GM18858 (cell line): ENCODE measurements around the gene STXBP5.
"Not testable (repeated sequence)": the region's sequence is repeated elsewhere in the genome, so short reads cannot be mapped to it uniquely, and the experiment has no call there.

Source experiments
- ATAC-seq: cut with Tn5 transposase; IDR thresholded peaks from one replicate; pipeline ENCODE4 v1.9.1; 2021; ENCODE audit not compliant: unreplicated experiment

Gene STXBP5

DNA sequence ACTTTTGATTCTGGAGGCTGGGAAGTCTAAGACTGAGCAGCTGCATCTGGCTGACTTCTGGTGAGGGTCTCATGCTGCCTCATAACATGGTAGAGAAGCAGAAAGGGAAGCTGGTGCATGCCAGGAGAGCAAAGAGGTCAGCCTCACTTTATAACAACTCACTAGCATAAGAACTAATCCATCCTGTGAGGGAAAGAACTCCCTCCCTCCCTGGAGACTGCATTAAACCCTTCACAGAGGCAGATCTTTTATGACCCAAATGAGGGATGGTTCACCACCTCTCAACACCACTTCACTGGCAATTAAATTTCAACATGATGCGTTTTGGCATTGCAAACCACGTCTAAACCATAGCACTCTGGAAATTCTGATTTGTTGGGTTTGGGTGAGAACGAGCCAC, 33.9 kb downstream of the STXBP5 start:
- no peak for ATAC-seq

GRCh38 chr6:147238906-147239305, 34.7 kb downstream of the STXBP5 start:
- ATAC-seq, result no peak

DNA sequence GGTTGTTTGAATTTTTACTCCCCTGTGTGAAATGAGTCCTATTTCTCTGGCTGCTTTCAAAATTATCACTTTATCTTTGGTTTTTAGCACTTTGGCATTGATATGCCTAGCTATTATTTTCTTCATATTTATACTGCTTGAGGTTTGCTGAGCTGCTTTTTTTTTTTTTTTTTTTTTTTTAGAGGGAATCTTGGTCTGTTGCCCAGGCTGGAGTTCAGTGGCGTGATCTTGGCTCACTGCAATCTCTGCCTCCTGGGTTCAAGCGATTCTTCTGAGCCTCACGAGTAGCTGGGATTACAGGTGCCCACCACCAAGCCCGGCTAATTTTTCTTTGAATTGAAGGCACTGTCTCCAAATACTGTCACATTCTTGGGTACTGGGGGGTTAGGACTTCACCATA, 40.6 kb downstream of the STXBP5 start:
- ATAC-seq, result no peak

DNA sequence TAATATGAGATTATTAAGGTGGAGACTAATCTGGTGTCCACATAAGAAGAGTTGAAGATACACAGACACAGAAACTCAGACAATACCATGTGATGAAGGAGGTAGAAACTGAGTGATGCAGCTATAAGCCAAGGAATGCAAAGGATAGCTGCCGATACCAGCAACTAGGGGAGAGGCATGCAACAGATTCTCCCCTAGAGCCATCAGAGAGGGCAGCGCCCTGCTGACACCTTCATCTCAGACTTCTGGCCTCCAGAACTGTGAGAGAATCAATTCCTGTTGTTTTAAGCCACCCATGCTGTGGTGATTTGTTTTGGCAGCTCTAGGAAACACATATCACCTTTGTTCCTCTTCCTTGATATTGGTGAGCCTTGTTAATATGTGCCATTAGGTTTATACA, 41.5 kb downstream of the STXBP5 start:
- no peak for ATAC-seq

DNA sequence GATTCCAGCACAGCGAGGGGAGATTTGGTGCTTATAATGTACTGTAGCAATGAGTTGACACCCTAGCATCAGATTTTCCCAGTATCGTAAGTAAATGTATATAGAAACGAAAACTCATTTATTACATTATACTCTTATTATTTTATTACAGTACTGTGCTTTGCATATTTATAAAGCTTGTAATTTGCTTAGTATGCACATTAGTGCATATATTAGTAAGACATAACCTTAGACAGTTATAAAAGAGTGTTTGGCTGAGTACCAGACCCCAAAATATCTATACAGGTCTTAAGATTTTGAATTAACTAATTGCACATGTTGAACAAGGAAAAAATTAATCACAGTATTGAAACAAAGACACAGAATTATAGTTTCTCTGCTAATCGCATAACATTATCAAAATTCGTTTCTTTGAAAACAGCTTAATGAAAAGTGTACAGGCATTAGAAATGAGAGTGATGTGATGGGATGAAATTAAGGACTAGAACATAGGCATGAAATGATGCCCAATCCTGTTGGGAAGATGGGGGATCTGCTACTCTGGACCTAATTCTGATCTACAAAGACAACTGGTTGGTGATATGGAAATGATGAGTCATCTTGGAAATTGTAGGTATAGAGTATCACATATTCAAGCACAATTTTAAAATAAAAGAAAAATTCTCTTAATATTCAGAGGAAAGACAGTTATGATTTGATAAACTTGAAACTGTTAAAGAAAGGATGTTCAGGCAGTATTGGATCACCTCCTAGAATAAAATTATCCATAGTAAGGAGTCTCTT, 42.8 kb downstream of the STXBP5 start:
- no peak for ATAC-seq

DNA sequence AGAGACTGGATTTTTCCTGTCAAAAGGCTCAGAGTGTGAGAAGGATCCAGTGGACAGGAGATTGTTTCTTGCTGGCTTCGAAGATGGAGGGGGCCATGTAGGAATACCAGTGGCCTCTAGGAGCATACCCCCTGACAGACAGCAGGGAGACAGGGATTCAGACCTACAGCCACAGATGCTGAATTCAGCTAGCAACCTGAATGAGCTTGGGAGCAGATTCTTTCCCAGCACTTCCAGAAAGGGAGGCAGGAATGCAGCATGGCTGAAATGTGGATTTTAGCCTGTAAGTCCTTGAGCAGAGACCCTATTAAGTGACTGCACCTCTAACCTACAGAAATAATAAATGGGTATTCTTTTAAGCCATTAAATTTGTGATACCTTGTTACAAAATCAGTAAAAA, 44.6 kb downstream of the STXBP5 start:
- ATAC-seq, result no peak

GRCh38 chr6:147251072-147251471, 46.9 kb downstream of the STXBP5 start:
- no peak for ATAC-seq

DNA sequence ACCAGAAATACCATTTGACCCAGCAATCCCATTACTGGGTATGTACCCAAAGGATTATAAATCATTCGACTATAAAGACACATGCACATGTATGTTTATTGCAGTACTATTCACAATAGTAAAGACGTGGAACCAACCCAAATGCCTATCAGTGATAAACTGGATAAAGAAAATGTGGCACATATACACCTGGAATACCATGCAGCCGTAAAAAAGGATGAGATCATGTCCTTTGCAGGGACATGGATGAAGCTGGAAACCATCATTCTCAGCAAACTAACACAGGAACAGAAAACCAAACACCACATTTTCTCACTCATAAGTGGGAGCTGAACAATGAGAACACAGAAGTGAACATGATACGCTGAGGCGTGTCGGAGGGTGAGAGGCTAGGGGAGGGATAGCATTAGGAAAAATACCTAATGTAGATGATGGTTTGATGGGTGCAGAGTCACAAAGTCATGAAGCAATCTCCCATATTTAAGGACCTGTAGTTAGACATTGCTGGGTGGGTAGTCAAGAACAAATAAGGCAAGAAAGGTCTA, 50.8 kb downstream of the STXBP5 start:
- ATAC-seq, result not testable (repeated sequence)

- no peak for ATAC-seq
These were observed 51.9 kb downstream of the STXBP5 start for GRCh38 chr6:147255948-147256674.

DNA sequence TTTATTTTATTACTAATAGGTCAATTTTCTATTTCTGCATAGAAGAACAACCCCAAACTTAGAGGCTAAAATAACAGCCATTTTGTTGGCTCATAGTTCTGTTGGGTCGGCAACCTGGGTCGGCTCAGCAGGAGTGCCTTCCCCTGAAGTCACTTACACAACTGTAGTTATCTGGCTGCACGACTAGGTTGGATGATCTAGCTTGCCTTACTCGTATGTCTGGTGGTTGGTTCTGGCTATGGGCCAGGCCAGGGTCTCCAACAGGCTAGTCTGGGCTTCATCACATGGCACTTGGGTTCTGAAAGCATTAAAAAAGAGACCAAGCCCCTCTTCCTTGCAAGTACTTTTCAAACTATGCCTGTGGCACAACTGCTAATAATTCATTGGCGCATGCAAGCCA, 53.5 kb downstream of the STXBP5 start:
- ATAC-seq, result no peak

GRCh38 chr6:147260091-147260490, 55.9 kb downstream of the STXBP5 start:
- no peak for ATAC-seq

GRCh38 chr6:147262946-147263345, 58.7 kb downstream of the STXBP5 start:
- no peak for ATAC-seq

GRCh38 chr6:147266821-147267220, 62.6 kb downstream of the STXBP5 start:
- ATAC-seq, result no peak

DNA sequence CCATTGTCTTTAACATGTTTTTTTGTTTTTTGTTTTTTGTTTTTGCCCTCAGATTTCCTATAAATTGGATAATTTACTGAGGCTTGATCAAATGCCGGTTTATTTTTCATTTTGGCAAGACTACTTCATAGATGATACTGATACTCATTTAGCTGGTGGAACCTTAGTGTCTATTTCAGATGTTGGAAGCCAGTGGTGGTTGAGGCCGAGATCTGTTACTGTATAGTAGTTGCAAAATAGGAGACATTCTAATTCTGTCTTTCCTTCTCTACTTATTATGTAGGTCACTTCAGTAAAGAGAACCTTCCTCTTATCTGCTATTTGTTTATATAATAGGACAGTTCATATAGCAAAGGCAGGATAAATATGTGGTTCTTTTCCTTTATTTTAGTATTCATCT, 63.4 kb downstream of the STXBP5 start:
- no peak for ATAC-seq

DNA sequence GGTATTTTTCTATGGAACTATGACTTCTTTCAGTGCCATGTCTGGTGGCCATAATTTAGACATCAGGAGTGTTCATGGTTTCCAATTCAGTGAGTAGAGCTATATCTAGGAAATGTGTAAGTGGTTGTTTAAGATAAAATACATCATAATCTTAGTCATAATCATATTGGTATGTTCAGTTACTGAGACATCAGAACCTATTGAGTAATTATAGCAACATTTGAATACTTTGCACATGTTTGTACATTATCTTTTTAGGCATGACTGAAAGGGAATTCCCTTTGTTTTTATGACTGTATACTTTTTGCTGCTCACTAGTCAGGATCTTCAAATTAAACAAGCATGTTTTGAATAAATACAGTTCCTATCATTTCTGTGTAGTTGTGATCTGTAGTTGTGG, 64.0 kb downstream of the STXBP5 start:
- ATAC-seq, result no peak

- no peak for ATAC-seq
These were observed 69.8 kb downstream of the STXBP5 start for GRCh38 chr6:147274012-147274411.

DNA sequence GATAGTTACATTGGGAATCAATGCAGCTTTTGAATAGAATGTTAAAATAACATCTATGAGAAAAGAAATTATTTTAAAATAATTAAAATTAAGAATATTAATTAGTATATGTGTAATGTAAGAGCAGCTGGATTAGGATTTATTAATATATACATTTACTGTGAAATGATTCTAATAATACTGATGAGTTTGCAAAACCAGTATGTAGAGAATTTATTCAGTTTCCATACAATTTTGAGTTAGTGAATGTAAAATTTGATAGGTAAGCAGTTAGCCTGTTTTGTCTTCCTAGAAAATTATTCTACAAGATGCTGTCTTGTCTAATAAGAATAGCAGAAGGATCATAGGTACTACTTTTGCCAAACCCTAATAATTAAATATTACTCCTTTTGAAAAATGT, 70.6 kb downstream of the STXBP5 start:
- no peak for ATAC-seq

DNA sequence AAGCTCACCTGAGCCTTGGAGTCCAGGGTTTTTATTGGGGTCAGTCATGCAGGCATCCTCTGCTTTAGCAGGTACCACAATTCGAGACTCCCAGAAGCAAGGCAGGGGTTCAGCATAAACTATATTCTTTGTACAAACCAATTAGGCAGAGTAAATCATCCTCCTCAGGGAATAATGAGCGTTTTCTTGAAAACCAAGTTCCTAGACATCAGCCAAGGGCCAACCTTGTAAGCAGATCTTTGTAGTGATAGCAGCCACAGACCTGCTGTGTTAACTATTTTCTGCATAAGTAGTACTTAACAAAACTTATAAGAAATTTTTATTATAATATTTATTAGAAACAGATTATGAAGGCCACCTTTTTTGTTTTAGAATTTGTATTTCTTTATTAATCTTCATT, 74.7 kb downstream of the STXBP5 start:
- no peak for ATAC-seq

- ATAC-seq, result no peak
These were observed 75.2 kb downstream of the STXBP5 start for GRCh38 chr6:147279427-147279826.

- no peak for ATAC-seq
These were observed 77.8 kb downstream of the STXBP5 start for GRCh38 chr6:147281895-147282565.

- ATAC-seq, result no peak
These were observed 78.3 kb downstream of the STXBP5 start for GRCh38 chr6:147282566-147282959.

DNA sequence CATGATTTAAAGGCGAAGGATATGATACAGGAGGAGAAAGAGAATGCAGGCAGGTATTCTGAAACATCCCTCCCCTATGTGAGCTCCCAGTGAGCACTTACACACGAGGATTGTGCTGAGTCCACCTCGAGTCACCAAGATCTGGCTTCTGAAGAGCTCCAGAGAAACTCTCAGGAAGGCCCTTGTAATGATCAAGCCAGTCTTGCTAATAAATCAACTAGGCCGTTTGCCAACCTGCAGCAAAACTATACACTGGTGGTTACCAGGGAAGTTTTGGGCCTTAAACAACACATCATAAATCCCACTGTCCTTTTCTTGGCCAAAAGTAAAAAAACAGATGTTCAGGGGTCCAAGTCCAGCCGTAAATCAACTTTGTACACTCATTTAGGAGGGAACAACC, 79.2 kb downstream of the STXBP5 start:
- no peak for ATAC-seq
